WTC11 (cell line): ENCODE measurements around the gene ZFAND3. TPM values are rescaled to one million over a fixed set of nuclear protein-coding genes. Genes with fewer than 3 reads are reported as not detected.

Experiments used
- ATAC-seq: fragments of 200-7000 bp; cut with Tn5 transposase; 2 replicates; pipeline ENCODE4 v1.10.0; 2021; ENCODE audit warnings: mild to moderate bottlenecking, moderate library complexity
- CTCF ChIA-PET: fragments of 300-600 bp; sonication (Branson Sonifier 250); formaldehyde crosslinking; loops from one replicate; lab custom pipeline; 2021; ENCODE audit warnings: antibody characterized with exemption; lab: Charles Lee
- POLR2A ChIA-PET: fragments of 350-600 bp; sonication (Branson Sonifier 250); formaldehyde crosslinking; loops from one replicate; lab custom pipeline; 2021; ENCODE audit warnings: antibody characterized with exemption; lab: Charles Lee
- DNase-seq: peaks from one replicate; pipeline ENCODE4 v3.0.0; 2021; ENCODE audit warnings: low spot score
- H3K27ac Mint-ChIP-seq: 2 replicates; pipeline ENCODE4 v1.8.0; 2021; ENCODE audit warnings: mixed read lengths
- H3K27me3 Mint-ChIP-seq: 2 replicates; pipeline ENCODE4 v1.8.0; 2021; ENCODE audit warnings: low read depth, mild to moderate bottlenecking, moderate library complexity, mixed read lengths
- H3K36me3 Mint-ChIP-seq: 2 replicates; pipeline ENCODE4 v1.8.0; 2021; ENCODE audit warnings: mixed read lengths
- H3K4me1 Mint-ChIP-seq: 2 replicates; pipeline ENCODE4 v1.8.0; 2022; ENCODE audit warnings: mixed read lengths
- H3K4me3 Mint-ChIP-seq: 2 replicates; pipeline ENCODE4 v1.8.0; 2021; ENCODE audit warnings: mild to moderate bottlenecking, moderate library complexity, mixed read lengths
- H3K9me3 Mint-ChIP-seq: 2 replicates; pipeline ENCODE4 v1.8.0; 2021; ENCODE audit warnings: mixed read lengths
- EMX1 ChIP-seq: fragments of 250-450 bp; sonication (Bioruptor Pico); IDR thresholded peaks from 2 replicates; pipeline ENCODE4 v1.8.0; 2021; ENCODE audit warnings: mild to moderate bottlenecking
- FOXJ3 ChIP-seq: sonication (generic); formaldehyde crosslinking; IDR thresholded peaks from 2 replicates; pipeline ENCODE4 v1.9.0; 2021; ENCODE audit warnings: missing genetic modification reagents, mild to moderate bottlenecking, borderline replicate concordance
- FOXP1 ChIP-seq: sonication (generic); formaldehyde crosslinking; IDR thresholded peaks from 2 replicates; pipeline ENCODE4 v1.8.0; 2022; ENCODE audit warnings: missing genetic modification reagents, mild to moderate bottlenecking, moderate library complexity, borderline replicate concordance
- GABPB1 ChIP-seq: sonication (generic); formaldehyde crosslinking; IDR thresholded peaks from 2 replicates; pipeline ENCODE4 v1.8.1; 2023; ENCODE audit warnings: mild to moderate bottlenecking, missing genetic modification reagents
- JUN ChIP-seq: sonication (generic); formaldehyde crosslinking; IDR thresholded peaks from 2 replicates; pipeline ENCODE4 v1.8.0; 2023; ENCODE audit warnings: mild to moderate bottlenecking, missing genetic modification reagents
- KAT7 ChIP-seq: sonication (generic); formaldehyde crosslinking; IDR thresholded peaks from 2 replicates; pipeline ENCODE4 v1.8.1; 2023; ENCODE audit warnings: missing genetic modification reagents, mild to moderate bottlenecking, borderline replicate concordance
- MYBL2 ChIP-seq: sonication (generic); formaldehyde crosslinking; IDR thresholded peaks from 2 replicates; pipeline ENCODE4 v1.8.1; 2023; ENCODE audit warnings: mild to moderate bottlenecking, moderate library complexity, missing genetic modification reagents
- OVOL2 ChIP-seq: fragments of 250-450 bp; sonication (Bioruptor Pico); IDR thresholded peaks from 2 replicates; pipeline ENCODE4 v1.9.0; 2021; ENCODE audit warnings: mild to moderate bottlenecking, borderline replicate concordance
- TEAD1 ChIP-seq: sonication (generic); formaldehyde crosslinking; IDR thresholded peaks from 2 replicates; pipeline ENCODE4 v1.8.0; 2022; ENCODE audit warnings: mild to moderate bottlenecking, missing genetic modification reagents
- ZBTB21 ChIP-seq: sonication (generic); formaldehyde crosslinking; IDR thresholded peaks from 2 replicates; pipeline ENCODE4 v1.8.1; 2023; ENCODE audit warnings: mild to moderate bottlenecking, missing genetic modification reagents, borderline replicate concordance
- ZMAT4 ChIP-seq: fragments of 250-450 bp; sonication (Bioruptor Pico); IDR thresholded peaks from 2 replicates; pipeline ENCODE4 v1.9.0; 2021; ENCODE audit warnings: mild to moderate bottlenecking
- ZNF219 ChIP-seq: sonication (generic); formaldehyde crosslinking; IDR thresholded peaks from 2 replicates; pipeline ENCODE4 v1.8.0; 2023; ENCODE audit warnings: missing genetic modification reagents, mild to moderate bottlenecking, borderline replicate concordance
- ZNF263 ChIP-seq: sonication (generic); formaldehyde crosslinking; IDR thresholded peaks from 2 replicates; pipeline ENCODE4 v1.8.1; 2022; ENCODE audit warnings: low read depth, mild to moderate bottlenecking, moderate library complexity, missing genetic modification reagents
- ZNF425 ChIP-seq: fragments of 250-450 bp; sonication (Bioruptor Pico); conservative IDR thresholded peaks from 2 replicates; pipeline ENCODE4 v1.9.0; 2021; ENCODE audit warnings: mild to moderate bottlenecking
- total RNA-seq: library from RNA; stranded (reverse); gene quantifications from 3 replicates; pipeline ENCODE4 v1.2.3, GENCODE V29; 2021
- TF ChIP-seq, protein P1 (sequence below): sonication (generic); formaldehyde crosslinking; IDR thresholded peaks from 2 replicates; pipeline ENCODE4 v1.8.1; 2022; ENCODE audit warnings: low read depth, mild to moderate bottlenecking, moderate library complexity, missing genetic modification reagents, borderline replicate concordance
- TF ChIP-seq, protein P2 (sequence below): sonication (generic); formaldehyde crosslinking; IDR thresholded peaks from 2 replicates; pipeline ENCODE4 v1.8.1; 2022; ENCODE audit warnings: low read depth, missing genetic modification reagents, borderline replicate concordance
- TF ChIP-seq, protein P3 (sequence below): fragments of 250-450 bp; sonication (Bioruptor Pico); IDR thresholded peaks from 2 replicates; pipeline ENCODE4 v1.9.0; 2021; ENCODE audit warnings: moderate library complexity, mild to moderate bottlenecking, inconsistent platforms, borderline replicate concordance
- TF ChIP-seq, protein P4 (sequence below): sonication (generic); formaldehyde crosslinking; IDR thresholded peaks from 2 replicates; pipeline ENCODE4 v1.8.1; 2022; ENCODE audit warnings: mild to moderate bottlenecking, missing genetic modification reagents, moderate library complexity, borderline replicate concordance
- TF ChIP-seq, protein P5 (sequence below): fragments of 250-450 bp; sonication (Bioruptor Pico); IDR thresholded peaks from 2 replicates; pipeline ENCODE4 v1.9.0; 2021; ENCODE audit warnings: mild to moderate bottlenecking

The ZFAND3 gene
- total RNA-seq, 1 experiment from 2014 or later: 50.3 TPM

GRCh38 chr6:38043259-38043753 lies 223.8 kb downstream of the ZFAND3 start (continued):
- TF ChIP-seq, protein P1, sequence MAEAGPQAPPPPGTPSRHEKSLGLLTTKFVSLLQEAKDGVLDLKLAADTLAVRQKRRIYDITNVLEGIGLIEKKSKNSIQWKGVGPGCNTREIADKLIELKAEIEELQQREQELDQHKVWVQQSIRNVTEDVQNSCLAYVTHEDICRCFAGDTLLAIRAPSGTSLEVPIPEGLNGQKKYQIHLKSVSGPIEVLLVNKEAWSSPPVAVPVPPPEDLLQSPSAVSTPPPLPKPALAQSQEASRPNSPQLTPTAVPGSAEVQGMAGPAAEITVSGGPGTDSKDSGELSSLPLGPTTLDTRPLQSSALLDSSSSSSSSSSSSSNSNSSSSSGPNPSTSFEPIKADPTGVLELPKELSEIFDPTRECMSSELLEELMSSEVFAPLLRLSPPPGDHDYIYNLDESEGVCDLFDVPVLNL (CRISPR knock-in tag): no peak
- TF ChIP-seq FOXP1: no peak
- no peak for TF ChIP-seq ZMAT4 (CRISPR knock-in tag)
- TF ChIP-seq ZBTB21 (CRISPR knock-in tag): no peak
- TF ChIP-seq, all 79 proteins: peak for 0

- Mint-ChIP-seq H3K4me3 (no peak overlapping the region), H3K4me1 (peaks cover 2% of the 10 kb centered on the region), H3K27me3 (no peaks in the 10 kb centered on the region), H3K36me3 (no peaks in the 10 kb centered on the region), H3K9me3 (peaks cover 10% of the 10 kb centered on the region), H3K27ac (no peak overlapping the region)
- DNase-seq: no peak
- no peak for ATAC-seq
- no peak for TF ChIP-seq OVOL2 (CRISPR knock-in tag)
- TF ChIP-seq ZNF263 (CRISPR knock-in tag): no peak
- TF ChIP-seq KAT7: no peak
- no peak for TF ChIP-seq MYBL2
- TF ChIP-seq, protein P2, sequence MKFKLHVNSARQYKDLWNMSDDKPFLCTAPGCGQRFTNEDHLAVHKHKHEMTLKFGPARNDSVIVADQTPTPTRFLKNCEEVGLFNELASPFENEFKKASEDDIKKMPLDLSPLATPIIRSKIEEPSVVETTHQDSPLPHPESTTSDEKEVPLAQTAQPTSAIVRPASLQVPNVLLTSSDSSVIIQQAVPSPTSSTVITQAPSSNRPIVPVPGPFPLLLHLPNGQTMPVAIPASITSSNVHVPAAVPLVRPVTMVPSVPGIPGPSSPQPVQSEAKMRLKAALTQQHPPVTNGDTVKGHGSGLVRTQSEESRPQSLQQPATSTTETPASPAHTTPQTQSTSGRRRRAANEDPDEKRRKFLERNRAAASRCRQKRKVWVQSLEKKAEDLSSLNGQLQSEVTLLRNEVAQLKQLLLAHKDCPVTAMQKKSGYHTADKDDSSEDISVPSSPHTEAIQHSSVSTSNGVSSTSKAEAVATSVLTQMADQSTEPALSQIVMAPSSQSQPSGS (CRISPR knock-in tag): no peak
- no peak for TF ChIP-seq TEAD1
- no peak for TF ChIP-seq FOXJ3 (CRISPR knock-in tag)
- TF ChIP-seq, protein P1 (CRISPR knock-in tag): no peak
- TF ChIP-seq JUN: no peak
- TF ChIP-seq ZNF219 (CRISPR knock-in tag): no peak
- TF ChIP-seq ZMAT4 (CRISPR knock-in tag): no peak
- TF ChIP-seq, protein P3, sequence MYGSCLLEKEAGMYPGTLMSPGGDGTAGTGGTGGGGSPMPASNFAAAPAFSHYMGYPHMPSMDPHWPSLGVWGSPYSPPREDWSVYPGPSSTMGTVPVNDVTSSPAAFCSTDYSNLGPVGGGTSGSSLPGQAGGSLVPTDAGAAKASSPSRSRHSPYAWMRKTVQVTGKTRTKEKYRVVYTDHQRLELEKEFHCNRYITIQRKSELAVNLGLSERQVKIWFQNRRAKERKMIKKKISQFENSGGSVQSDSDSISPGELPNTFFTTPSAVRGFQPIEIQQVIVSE: no peak
- no peak for TF ChIP-seq FOXP1
- TF ChIP-seq, protein P4, sequence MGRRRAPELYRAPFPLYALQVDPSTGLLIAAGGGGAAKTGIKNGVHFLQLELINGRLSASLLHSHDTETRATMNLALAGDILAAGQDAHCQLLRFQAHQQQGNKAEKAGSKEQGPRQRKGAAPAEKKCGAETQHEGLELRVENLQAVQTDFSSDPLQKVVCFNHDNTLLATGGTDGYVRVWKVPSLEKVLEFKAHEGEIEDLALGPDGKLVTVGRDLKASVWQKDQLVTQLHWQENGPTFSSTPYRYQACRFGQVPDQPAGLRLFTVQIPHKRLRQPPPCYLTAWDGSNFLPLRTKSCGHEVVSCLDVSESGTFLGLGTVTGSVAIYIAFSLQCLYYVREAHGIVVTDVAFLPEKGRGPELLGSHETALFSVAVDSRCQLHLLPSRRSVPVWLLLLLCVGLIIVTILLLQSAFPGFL (CRISPR knock-in tag): no peak
- POLR2A ChIA-PET: no interaction called here
- CTCF ChIA-PET: no interaction called here
These were observed 226.3 kb downstream of the ZFAND3 start for GRCh38 chr6:38045701-38046305.

DNA sequence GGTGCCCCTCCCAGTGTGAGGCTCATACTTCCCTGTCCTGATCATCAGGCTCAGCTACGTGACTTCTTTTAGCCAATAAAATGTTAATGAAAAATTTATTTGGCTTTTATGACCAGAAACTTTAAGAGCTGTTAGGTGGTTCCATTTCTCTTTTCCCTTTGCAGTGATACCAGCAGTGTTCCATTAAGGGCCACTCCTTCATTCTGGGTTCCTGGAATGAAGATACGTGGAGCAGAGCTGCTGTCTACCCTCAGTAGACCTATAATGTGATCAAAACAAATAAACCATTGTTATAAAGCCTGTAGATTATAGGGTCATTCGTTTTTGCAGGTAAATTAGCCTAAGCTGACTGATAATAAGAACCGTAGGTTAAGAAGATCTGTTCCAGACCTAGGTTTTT lies 228.0 kb downstream of the ZFAND3 start:
- CTCF ChIA-PET: interaction anchor here (0.7 kb wide), 1 partner anchor 708 kb away, joined by 3 read pairs; no protein-coding TSS in a partner anchor
- Mint-ChIP-seq H3K27me3 (no peaks in the 10 kb centered on the region), H3K27ac (no peak overlapping the region), H3K9me3 (peaks cover 10% of the 10 kb centered on the region), H3K4me1 (peaks cover 16% of the 10 kb centered on the region), H3K4me3 (no peak overlapping the region), H3K36me3 (no peaks in the 10 kb centered on the region)
- DNase-seq (no peak), ATAC-seq (no peak)
- POLR2A ChIA-PET: interaction anchor here (0.7 kb wide), 1 partner anchor 963 kb away, joined by 4 read pairs; no protein-coding TSS in a partner anchor
- no peak for TF ChIP-seq GABPB1 (CRISPR knock-in tag)
- no peak for TF ChIP-seq EMX1
- TF ChIP-seq, protein P5, sequence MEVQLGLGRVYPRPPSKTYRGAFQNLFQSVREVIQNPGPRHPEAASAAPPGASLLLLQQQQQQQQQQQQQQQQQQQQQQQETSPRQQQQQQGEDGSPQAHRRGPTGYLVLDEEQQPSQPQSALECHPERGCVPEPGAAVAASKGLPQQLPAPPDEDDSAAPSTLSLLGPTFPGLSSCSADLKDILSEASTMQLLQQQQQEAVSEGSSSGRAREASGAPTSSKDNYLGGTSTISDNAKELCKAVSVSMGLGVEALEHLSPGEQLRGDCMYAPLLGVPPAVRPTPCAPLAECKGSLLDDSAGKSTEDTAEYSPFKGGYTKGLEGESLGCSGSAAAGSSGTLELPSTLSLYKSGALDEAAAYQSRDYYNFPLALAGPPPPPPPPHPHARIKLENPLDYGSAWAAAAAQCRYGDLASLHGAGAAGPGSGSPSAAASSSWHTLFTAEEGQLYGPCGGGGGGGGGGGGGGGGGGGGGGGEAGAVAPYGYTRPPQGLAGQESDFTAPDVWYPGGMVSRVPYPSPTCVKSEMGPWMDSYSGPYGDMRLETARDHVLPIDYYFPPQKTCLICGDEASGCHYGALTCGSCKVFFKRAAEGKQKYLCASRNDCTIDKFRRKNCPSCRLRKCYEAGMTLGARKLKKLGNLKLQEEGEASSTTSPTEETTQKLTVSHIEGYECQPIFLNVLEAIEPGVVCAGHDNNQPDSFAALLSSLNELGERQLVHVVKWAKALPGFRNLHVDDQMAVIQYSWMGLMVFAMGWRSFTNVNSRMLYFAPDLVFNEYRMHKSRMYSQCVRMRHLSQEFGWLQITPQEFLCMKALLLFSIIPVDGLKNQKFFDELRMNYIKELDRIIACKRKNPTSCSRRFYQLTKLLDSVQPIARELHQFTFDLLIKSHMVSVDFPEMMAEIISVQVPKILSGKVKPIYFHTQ (CRISPR knock-in tag): no peak
- no peak for TF ChIP-seq ZNF425 (CRISPR knock-in tag)
